HEK293 (cell line): ENCODE measurements around the gene RASA3.

Source experiments
- CTCF ChIP-seq: fragments of 450-650 bp; formaldehyde crosslinking; IDR thresholded peaks from 2 replicates; pipeline ENCODE4 v1.5.1; 2016; ENCODE audit warnings: missing biosample characterization, missing genetic modification characterization
- EGR2 ChIP-seq: fragments of 450-650 bp; formaldehyde crosslinking; IDR thresholded peaks from 2 replicates; pipeline ENCODE4 v1.5.1; 2016; ENCODE audit warnings: low read depth, missing biosample characterization, missing genetic modification characterization
- KLF1 ChIP-seq: fragments of 450-650 bp; formaldehyde crosslinking; IDR thresholded peaks from 2 replicates; pipeline ENCODE4 v1.5.1; 2016; ENCODE audit warnings: missing biosample characterization, missing genetic modification characterization
- SETDB1 ChIP-seq: IDR thresholded peaks from one replicate; pipeline ENCODE4 v1.6.1; 2017; ENCODE audit warnings: mild to moderate bottlenecking, low read length, moderate library complexity, mixed read lengths; ENCODE audit not compliant: insufficient read length
- ZBTB49 ChIP-seq: fragments of 450-650 bp; formaldehyde crosslinking; IDR thresholded peaks from 2 replicates; pipeline ENCODE4 v1.5.1; 2016; ENCODE audit warnings: missing biosample characterization, missing genetic modification characterization, low read depth
- ZNF140 ChIP-seq: fragments of 450-650 bp; formaldehyde crosslinking; IDR thresholded peaks from 2 replicates; pipeline ENCODE4 v1.5.1; 2016; ENCODE audit warnings: missing biosample characterization, missing genetic modification characterization
- ZNF48 ChIP-seq: fragments of 450-650 bp; formaldehyde crosslinking; IDR thresholded peaks from 2 replicates; pipeline ENCODE4 v1.5.1; 2016; ENCODE audit warnings: missing biosample characterization, missing genetic modification characterization
- ZNF510 ChIP-seq: fragments of 450-650 bp; formaldehyde crosslinking; IDR thresholded peaks from 2 replicates; pipeline ENCODE4 v1.5.1; 2018; ENCODE audit warnings: mild to moderate bottlenecking, missing genetic modification characterization, missing biosample characterization; ENCODE audit not compliant: insufficient replicate concordance
- TF ChIP-seq, protein P1 (sequence below): fragments of 450-650 bp; formaldehyde crosslinking; IDR thresholded peaks from 2 replicates; pipeline ENCODE4 v1.5.1; 2016; ENCODE audit warnings: missing biosample characterization, missing genetic modification characterization

- TF ChIP-seq, protein P1, sequence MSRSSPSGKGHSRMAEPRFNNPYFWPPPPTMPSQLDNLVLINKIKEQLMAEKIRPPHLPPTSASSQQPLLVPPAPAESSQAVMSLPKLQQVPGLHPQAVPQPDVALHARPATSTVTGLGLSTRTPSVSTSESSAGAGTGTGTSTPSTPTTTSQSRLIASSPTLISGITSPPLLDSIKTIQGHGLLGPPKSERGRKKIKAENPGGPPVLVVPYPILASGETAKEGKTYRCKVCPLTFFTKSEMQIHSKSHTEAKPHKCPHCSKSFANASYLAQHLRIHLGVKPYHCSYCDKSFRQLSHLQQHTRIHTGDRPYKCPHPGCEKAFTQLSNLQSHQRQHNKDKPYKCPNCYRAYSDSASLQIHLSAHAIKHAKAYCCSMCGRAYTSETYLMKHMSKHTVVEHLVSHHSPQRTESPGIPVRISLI (tag by site-specific recombination) = no peak
- TF ChIP-seq ZNF48 (tag by site-specific recombination) (no peak), CTCF (no peak), ZBTB49 (tag by site-specific recombination) (no peak), ZNF140 (tag by site-specific recombination) (no peak), EGR2 (no peak), SETDB1 (no peak), KLF1 (tag by site-specific recombination) (no peak), ZNF510 (tag by site-specific recombination) (no peak)
Measured at GRCh38 chr13:114099191-114099590, 33.2 kb downstream of the RASA3 start.
